H1 (cell line): ENCODE results near the gene POU2F1. TPM values are rescaled to one million over a fixed set of nuclear protein-coding genes. Genes with fewer than 3 reads are reported as not detected.

Experiments
- CTCF ChIA-PET: fragments of 300-600 bp; sonication (Branson Sonifier 250); formaldehyde crosslinking; loops from one replicate; lab custom pipeline; 2021; ENCODE audit not compliant: partially characterized antibody; lab: Charles Lee
- POLR2A ChIA-PET: fragments of 300-600 bp; sonication (Branson Sonifier 250); formaldehyde crosslinking; loops from one replicate; lab custom pipeline; 2021; ENCODE audit warnings: inconsistent platforms; ENCODE audit not compliant: partially characterized antibody; lab: Charles Lee
- DNase-seq, 2 experiments: peaks; one replicate each; pipeline versions ENCODE4 v3.0.0 to v3.0.0-alpha.2; 2010 to 2022; ENCODE audit warnings: low spot score in 2 of 2, low read depth in 1 of 2, mixed read lengths in 1 of 2
- FAIRE-seq: peaks from 2 replicates; lab custom pipeline; 2011; peaks lifted over from hg19 to GRCh38; lab: Jason Lieb, UNC
- H2AFZ ChIP-seq: 2 replicates; pipeline ENCODE4 v1.8.1; 2012; ENCODE audit warnings: low read length, inconsistent platforms
- H2AK5ac ChIP-seq: 2 replicates; pipeline ENCODE4 v1.6.1; 2013; ENCODE audit warnings: low read depth, low read length
- H2BK120ac ChIP-seq: replicated peaks from 2 replicates; pipeline ENCODE3; 2013; ENCODE audit warnings: low read depth, low read length, inconsistent platforms
- H2BK12ac ChIP-seq: 2 replicates; pipeline ENCODE4 v1.6.1; 2013; ENCODE audit warnings: low read depth, low read length
- H2BK15ac ChIP-seq: 2 replicates; pipeline ENCODE4 v1.6.1; 2013; ENCODE audit warnings: low read length
- H2BK20ac ChIP-seq: 2 replicates; pipeline ENCODE4 v1.6.1; 2013; ENCODE audit warnings: low read length
- H2BK5ac ChIP-seq: 2 replicates; pipeline ENCODE4 v1.6.1; 2013; ENCODE audit warnings: low read depth, low read length
- H3K14ac ChIP-seq: 2 replicates; pipeline ENCODE4 v1.6.1; 2013; ENCODE audit warnings: inconsistent platforms; ENCODE audit not compliant: insufficient read length
- H3K18ac ChIP-seq: 2 replicates; pipeline ENCODE4 v1.6.1; 2013; ENCODE audit warnings: low read length; ENCODE audit errors: extremely low read depth
- H3K23ac ChIP-seq: 2 replicates; pipeline ENCODE4 v1.6.1; 2013; ENCODE audit warnings: inconsistent platforms; ENCODE audit not compliant: insufficient read length
- H3K23me2 ChIP-seq: 2 replicates; pipeline ENCODE4 v1.6.1; 2013; ENCODE audit warnings: low read depth, low read length
- H3K27ac ChIP-seq: 2 replicates; pipeline ENCODE4 v1.6.1; 2011; ENCODE audit warnings: low read depth, low read length, inconsistent platforms
- H3K27me3 ChIP-seq, 4 experiments: replicated peaks in 1 of 4; 1 replicate in 1 of 4; 2 replicates in 3 of 4; pipeline versions ENCODE4 v1.6.1 to v1.8.1; 2011 to 2013; ENCODE audit warnings: low read length in 3 of 4, mild to moderate bottlenecking in 3 of 4, inconsistent platforms in 2 of 4, mixed read lengths in 2 of 4, moderate library complexity in 1 of 4; ENCODE audit not compliant: control insufficient read depth in 3 of 4, insufficient read depth in 3 of 4; ENCODE audit errors: extremely low read depth in 1 of 4
- H3K36me3 ChIP-seq, 4 experiments: 2 replicates each; pipeline versions ENCODE4 v1.6.1 to v1.8.1; 2011 to 2013; ENCODE audit warnings: mild to moderate bottlenecking in 4 of 4, low read length in 3 of 4, moderate library complexity in 2 of 4, control low read depth in 1 of 4, inconsistent platforms in 1 of 4; ENCODE audit not compliant: insufficient read depth in 4 of 4, control insufficient read depth in 2 of 4
- H3K4ac ChIP-seq: replicated peaks from 2 replicates; pipeline ENCODE3; 2013; ENCODE audit warnings: low read length, low read depth, mixed read lengths, inconsistent platforms; ENCODE audit not compliant: insufficient read length
- H3K4me1 ChIP-seq, 4 experiments: replicated peaks in 1 of 4; 1 replicate in 1 of 4; 2 replicates in 3 of 4; pipeline versions ENCODE4 v1.6.1 to v1.8.1; 2011 to 2013; ENCODE audit warnings: low read length in 3 of 4, inconsistent platforms in 2 of 4, mixed read lengths in 1 of 4; ENCODE audit not compliant: insufficient read depth in 4 of 4, control insufficient read depth in 3 of 4
- H3K4me2 ChIP-seq, 2 experiments: 2 replicates each; pipeline versions ENCODE4 v1.6.1 to v1.8.1; 2011 to 2013; ENCODE audit warnings: low read depth in 2 of 2, low read length in 2 of 2, control low read depth in 1 of 2, inconsistent platforms in 1 of 2, mild to moderate bottlenecking in 1 of 2; ENCODE audit not compliant: insufficient read depth in 1 of 2
- H3K4me3 ChIP-seq, 4 experiments: fragments of 200-600, 300-600 bp in 1 of 4; sonication (generic), shearing (Covaris generic), sonication (Bioruptor Twin) in 1 of 4; 2 replicates each; pipeline versions ENCODE4 v1.5.1 to v1.8.1; 2011 to 2016; ENCODE audit warnings: low read length in 4 of 4, low read depth in 3 of 4, control low read depth in 2 of 4, inconsistent platforms in 2 of 4, mild to moderate bottlenecking in 2 of 4, mixed read lengths in 1 of 4, moderate library complexity in 1 of 4; ENCODE audit not compliant: insufficient read depth in 2 of 4; ENCODE audit errors: extremely low read depth in 1 of 4
- H3K56ac ChIP-seq: replicated peaks from 2 replicates; pipeline ENCODE3; 2013; ENCODE audit warnings: low read depth, mild to moderate bottlenecking, mixed read lengths, low read length, inconsistent platforms; ENCODE audit not compliant: insufficient read length
- H3K79me1 ChIP-seq: 2 replicates; pipeline ENCODE4 v1.6.1; 2013; ENCODE audit warnings: low read depth, low read length, control low read depth
- H3K79me2 ChIP-seq, 2 experiments: 2 replicates each; pipeline versions ENCODE4 v1.6.1 to v1.8.1; 2012 to 2013; ENCODE audit warnings: low read length in 2 of 2, mild to moderate bottlenecking in 2 of 2, inconsistent platforms in 1 of 2; ENCODE audit not compliant: insufficient read depth in 2 of 2, control insufficient read depth in 1 of 2
- H3K9ac ChIP-seq, 4 experiments: replicated peaks in 1 of 4; 1 replicate in 1 of 4; 2 replicates in 3 of 4; pipeline versions ENCODE4 v1.6.1 to v1.8.1; 2011 to 2013; ENCODE audit warnings: low read depth in 3 of 4, low read length in 3 of 4, control low read depth in 2 of 4, mild to moderate bottlenecking in 2 of 4, moderate library complexity in 2 of 4, inconsistent platforms in 1 of 4; ENCODE audit errors: extremely low read depth in 1 of 4
- H3K9me3 ChIP-seq, 2 experiments: 2 replicates each; pipeline versions ENCODE4 v1.6.1 to v1.8.1; 2012 to 2013; ENCODE audit warnings: mild to moderate bottlenecking in 2 of 2, moderate library complexity in 2 of 2, control low read depth in 1 of 2, inconsistent platforms in 1 of 2, low read depth in 1 of 2, low read length in 1 of 2, mixed read lengths in 1 of 2; ENCODE audit not compliant: insufficient read depth in 2 of 2
- H4K20me1 ChIP-seq, 2 experiments: replicated peaks in 1 of 2; 2 replicates each; pipeline versions ENCODE3 to v1.8.1; 2011 to 2013; ENCODE audit warnings: inconsistent platforms in 2 of 2, low read length in 2 of 2, mild to moderate bottlenecking in 1 of 2; ENCODE audit not compliant: insufficient read depth in 2 of 2, control insufficient read depth in 1 of 2
- H4K5ac ChIP-seq: 2 replicates; pipeline ENCODE4 v1.6.1; 2013; ENCODE audit warnings: low read length, low read depth, mixed read lengths, inconsistent platforms; ENCODE audit not compliant: insufficient read length
- H4K8ac ChIP-seq: 2 replicates; pipeline ENCODE4 v1.8.0; 2013; ENCODE audit warnings: mild to moderate bottlenecking, moderate library complexity, low read length, inconsistent platforms; ENCODE audit not compliant: insufficient read depth; ENCODE audit errors: extremely low read depth
- H4K91ac ChIP-seq: replicated peaks from 2 replicates; pipeline ENCODE3; 2013; ENCODE audit warnings: low read length, mixed read lengths, inconsistent platforms; ENCODE audit not compliant: insufficient read length
- CTBP2 ChIP-seq: IDR thresholded peaks from 2 replicates; pipeline ENCODE4 v1.7.0; 2011; ENCODE audit warnings: borderline replicate concordance, mild to moderate bottlenecking, moderate library complexity, mixed read lengths, low read length; ENCODE audit not compliant: insufficient read depth, insufficient read length
- GABPA ChIP-seq: IDR thresholded peaks from 2 replicates; pipeline ENCODE4 v1.6.1; 2011; ENCODE audit warnings: mild to moderate bottlenecking, low read length, moderate library complexity, borderline replicate concordance; ENCODE audit not compliant: insufficient read depth
- JUN ChIP-seq: IDR thresholded peaks from 2 replicates; pipeline ENCODE4 v1.6.1; 2011; ENCODE audit warnings: low read depth, mild to moderate bottlenecking, improper control_type of control experiment, low read length
- NRF1 ChIP-seq: IDR thresholded peaks from 2 replicates; pipeline ENCODE4 v1.6.1; 2011; ENCODE audit warnings: mild to moderate bottlenecking, low read depth, low read length, improper control_type of control experiment
- ZNF274 ChIP-seq: IDR thresholded peaks from 2 replicates; pipeline ENCODE4 v1.7.0; 2012; ENCODE audit warnings: low read length, borderline replicate concordance; ENCODE audit errors: extremely low read depth
- polyA plus RNA-seq, 7 experiments: library from polyadenylated mRNA; depleted of rRNA in 3 of 7; stranded (reverse) in 5 of 7; unstranded in 2 of 7; fragments of >200 nt in 5 of 7; fragments of 200-250 nt in 2 of 7; gene quantifications; 1 replicate in 5 of 7; 2 replicates in 1 of 7; 4 replicates in 1 of 7; pipeline versions ENCODE4 v1.2.1 to v1.2.3, GENCODE V29; 2011 to 2013; ENCODE audit warnings: missing spikeins in 2 of 7, mixed read lengths in 2 of 7
- total RNA-seq: library from RNA; stranded (reverse); fragmentation: NEBNext Ultra II Directional; extraction: Animal tissue kit (Norgen Biotek cat#: 25700); gene quantifications from 2 replicates; pipeline ENCODE4 v1.2.1, GENCODE V29; 2021

POU2F1 gene
- total and polyA plus RNA-seq, 2 of the 8 experiments (the other 6 are each of a cell fraction or from before 2014, with no cell fraction given): 37.0 to 57.2 TPM

GRCh38 chr1:167292216-167292615, 71.5 kb downstream of the POU2F1 start:
- CTCF ChIA-PET: interaction anchor here (0.8 to 1.6 kb wide), 3 partner anchors 10 to 242 kb away, joined by 3 to 5 read pairs (median 3); no protein-coding TSS in a partner anchor
- H3K27me3 ChIP-seq: no peaks in the 10 kb centered on the region
- POLR2A ChIA-PET: no interaction called here

More at GRCh38 chr1:167292216-167292615, 71.5 kb downstream of the POU2F1 start:
- Histone ChIP-seq H3K79me1 (peaks cover 8% of the 10 kb centered on the region), H3K4me2 (no peak overlapping the region), H2BK5ac (no peak overlapping the region), H3K4me3 (no peak overlapping the region), H4K8ac (no peak overlapping the region), H2BK12ac (no peak overlapping the region), H3K23me2 (no peaks in the 10 kb centered on the region), H3K79me2 (peaks cover 6 to 96% of the 10 kb centered on the region in 2 experiments), H2BK120ac (no peak overlapping the region), H3K4me1 (no peaks in the 10 kb centered on the region; a peak in 2 of 7 replicates), H4K91ac (no peak overlapping the region), H3K56ac (no peak overlapping the region), H3K4ac (no peak overlapping the region), H3K18ac (no peak overlapping the region), H2AK5ac (no peak overlapping the region), H3K36me3 (no peaks in the 10 kb centered on the region), H3K14ac (no peak overlapping the region), H3K27ac (no peak overlapping the region), H2BK20ac (no peak overlapping the region), H3K9ac (no peak overlapping the region), H3K9me3 (no peaks in the 10 kb centered on the region), H4K5ac (no peak overlapping the region), H2BK15ac (no peak overlapping the region), H3K23ac (no peak overlapping the region), H4K20me1 (peaks cover 0 to 3% of the 10 kb centered on the region in 2 experiments), H2AFZ (no peak overlapping the region)
- DNase-seq: no peak
- TF ChIP-seq CTBP2 (no peak), JUN (no peak), NRF1 (no peak), ZNF274 (no peak), GABPA (no peak)
- FAIRE-seq: no peak
